GM21447 (cell line): ENCODE measurements around the gene RTBDN.

Experiments
- ATAC-seq: cut with Tn5 transposase; IDR thresholded peaks from one replicate; pipeline ENCODE4 v1.9.1; 2021; ENCODE audit not compliant: unreplicated experiment

Gene RTBDN

GRCh38 chr19:12834566-12834943, at the start of gene RTBDN:
RTBDN (minus strand) TSS chr19:12834579; CDS start chr19:12829979, 4,600 bp downstream.
- no peak for ATAC-seq

- ATAC-seq: no peak
Observed at GRCh38 chr19:12882589-12882988, 48.2 kb upstream of the RTBDN start.

GRCh38 chr19:12881172-12881808, 46.9 kb upstream of the RTBDN start, which contains the start of gene DNASE2:
DNASE2 (minus strand) TSS chr19:12881449; CDS start chr19:12881375, 74 bp downstream.
- peak; percentile 82 for ATAC-seq

DNA sequence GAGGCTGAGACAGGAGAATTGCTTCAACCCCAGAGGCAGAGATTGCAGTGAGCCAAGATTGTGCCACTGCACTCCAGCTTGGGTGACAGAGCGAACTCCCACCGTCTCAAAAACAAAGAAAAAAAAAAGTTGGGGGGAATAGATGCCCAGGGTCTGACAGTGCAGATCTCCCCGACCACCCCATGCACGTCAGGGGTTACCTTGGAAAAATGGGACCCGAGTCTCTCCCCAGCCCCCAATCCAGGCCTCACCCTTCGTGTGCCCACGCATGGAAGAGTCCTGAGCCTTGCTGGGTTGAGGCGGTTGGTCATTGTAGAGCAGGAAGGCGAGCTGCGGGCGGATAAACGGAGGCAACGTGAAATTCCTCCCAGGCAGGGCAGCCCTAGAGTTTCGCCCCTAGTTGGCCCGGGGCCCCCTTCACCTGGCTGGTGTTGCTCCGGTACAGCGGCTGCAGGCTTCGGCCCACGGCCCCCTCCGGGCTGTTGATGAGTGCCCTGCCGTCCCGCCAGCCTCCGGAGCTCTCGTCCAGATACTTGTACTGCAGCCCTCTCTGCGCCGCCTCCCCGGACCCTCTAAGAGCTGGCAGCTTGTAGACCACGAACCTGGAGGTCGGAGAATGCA, 46.3 kb upstream of the RTBDN start:
- peak; percentile 26 for ATAC-seq

GRCh38 chr19:12875086-12875485, 40.7 kb upstream of the RTBDN start:
- no peak for ATAC-seq

DNA sequence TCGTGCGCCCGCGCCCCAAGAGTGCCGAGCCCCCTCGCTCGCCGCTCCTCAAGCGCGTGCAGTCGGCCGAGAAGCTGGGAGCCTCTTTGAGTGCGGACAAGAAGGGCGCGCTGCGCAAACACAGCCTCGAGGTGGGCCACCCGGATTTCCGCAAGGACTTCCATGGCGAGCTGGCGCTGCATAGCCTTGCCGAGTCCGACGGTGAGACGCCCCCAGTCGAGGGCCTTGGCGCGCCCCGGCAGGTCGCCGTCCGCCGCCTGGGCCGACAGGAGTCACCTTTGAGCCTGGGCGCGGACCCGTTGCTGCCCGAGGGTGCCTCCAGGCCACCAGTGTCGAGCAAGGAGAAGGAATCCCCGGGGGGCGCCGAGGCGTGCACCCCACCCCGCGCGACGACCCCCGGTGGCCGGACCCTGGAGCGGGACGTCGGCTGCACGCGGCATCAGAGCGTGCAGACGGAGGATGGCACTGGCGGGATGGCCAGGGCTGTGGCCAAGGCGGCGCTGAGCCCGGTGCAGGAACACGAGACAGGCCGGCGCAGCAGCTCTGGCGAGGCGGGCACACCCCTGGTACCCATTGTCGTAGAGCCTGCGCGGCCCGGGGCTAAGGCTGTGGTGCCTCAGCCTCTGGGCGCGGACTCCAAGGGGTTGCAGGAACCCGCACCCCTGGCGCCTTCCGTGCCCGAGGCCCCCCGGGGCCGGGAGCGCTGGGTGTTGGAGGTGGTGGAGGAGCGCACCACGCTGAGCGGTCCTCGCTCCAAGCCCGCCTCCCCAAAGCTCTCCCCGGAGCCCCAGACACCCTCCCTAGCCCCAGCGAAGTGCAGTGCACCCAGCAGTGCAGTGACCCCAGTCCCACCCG, 39.7 kb upstream of the RTBDN start:
- ATAC-seq: no peak

DNA sequence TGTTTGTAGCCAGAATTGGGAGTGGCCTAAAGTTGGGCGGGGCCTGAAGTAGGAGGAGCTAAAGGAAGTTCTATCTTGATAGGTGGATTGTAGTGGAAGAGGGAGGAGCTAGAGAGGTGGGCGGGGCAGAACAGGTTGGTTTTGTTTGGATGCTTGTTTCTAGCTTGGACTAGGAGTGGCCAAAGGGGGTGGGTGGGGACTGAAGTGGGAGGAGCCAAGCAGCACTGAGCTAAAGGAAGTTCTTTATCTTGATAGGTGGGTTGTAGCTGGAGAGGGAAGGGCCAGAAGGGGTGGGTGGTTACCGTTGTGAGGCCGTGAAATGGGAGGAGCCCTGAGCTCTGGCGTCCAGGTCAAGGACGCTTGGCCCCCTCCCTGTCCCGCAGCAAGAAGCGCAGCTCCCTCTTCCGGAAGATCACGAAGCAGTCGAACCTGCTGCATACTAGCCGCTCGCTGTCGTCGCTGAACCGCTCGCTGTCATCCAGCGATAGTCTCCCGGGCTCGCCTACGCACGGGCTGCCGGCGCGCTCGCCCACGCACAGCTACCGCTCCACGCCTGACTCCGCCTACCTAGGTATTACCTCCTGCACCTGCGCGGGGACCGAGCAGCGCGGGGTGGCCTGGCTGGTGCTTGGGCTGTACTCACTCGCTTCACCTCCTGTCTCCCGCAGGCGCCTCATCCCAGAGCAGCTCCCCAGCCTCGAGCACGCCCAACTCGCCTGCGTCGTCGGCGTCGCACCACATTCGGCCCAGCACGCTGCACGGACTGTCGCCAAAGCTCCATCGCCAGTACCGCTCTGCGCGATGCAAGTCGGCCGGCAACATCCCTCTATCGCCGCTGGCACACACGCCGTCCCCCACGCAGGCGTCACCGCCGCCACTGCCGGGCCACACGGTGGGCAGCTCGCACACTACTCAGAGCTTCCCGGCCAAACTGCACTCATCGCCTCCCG, 38.8 kb upstream of the RTBDN start:
- ATAC-seq: no peak

GRCh38 chr19:12872255-12872654, 37.9 kb upstream of the RTBDN start:
- no peak for ATAC-seq

- no peak for ATAC-seq
Observed at GRCh38 chr19:12871681-12872080, 37.3 kb upstream of the RTBDN start.

GRCh38 chr19:12868540-12869112, 34.2 kb upstream of the RTBDN start:
- ATAC-seq: no peak

DNA sequence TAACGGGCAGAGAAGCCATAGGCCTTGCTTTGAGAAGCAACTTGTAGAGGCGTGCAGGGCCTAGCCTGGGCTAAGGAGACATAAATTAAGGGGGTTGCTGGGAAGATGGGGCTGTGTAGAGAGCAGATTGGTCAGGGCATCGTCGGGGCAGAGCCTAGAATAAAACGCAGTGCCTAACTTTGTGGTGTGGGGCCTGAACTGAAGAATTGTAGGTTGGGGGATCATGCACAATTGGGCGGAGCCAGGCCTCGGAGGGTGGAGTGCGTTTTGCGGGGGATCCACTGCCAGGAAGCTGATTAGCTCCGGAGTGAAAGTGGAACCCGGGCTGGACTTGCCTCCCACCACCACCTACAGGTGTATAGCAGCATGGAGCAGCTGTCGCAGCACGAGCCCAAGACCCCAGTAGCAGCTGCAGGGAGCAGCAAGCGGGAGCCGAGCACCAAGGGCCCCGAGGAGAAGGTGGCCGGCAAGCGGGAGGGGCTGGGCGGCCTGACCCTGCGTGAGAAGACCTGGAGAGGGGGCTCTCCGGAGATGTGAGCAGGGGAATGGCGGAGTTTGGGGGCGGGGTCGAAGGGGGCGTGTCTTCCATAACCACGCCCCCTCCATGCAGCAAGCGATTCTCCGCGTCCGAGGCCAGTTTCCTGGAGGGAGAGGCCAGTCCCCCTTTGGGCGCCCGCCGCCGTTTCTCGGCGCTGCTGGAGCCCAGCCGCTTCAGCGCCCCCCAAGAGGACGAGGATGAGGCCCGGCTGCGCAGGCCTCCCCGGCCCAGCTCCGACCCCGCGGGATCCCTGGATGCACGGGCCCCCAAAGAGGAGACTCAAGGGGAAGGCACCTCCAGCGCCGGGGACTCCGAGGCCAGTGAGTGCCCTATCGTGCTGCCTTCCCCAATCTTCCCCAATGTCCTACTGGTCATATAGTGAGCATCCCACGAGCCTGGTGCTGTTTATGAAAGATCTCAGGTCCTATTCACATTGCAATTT, 33.0 kb upstream of the RTBDN start:
- no peak for ATAC-seq

DNA sequence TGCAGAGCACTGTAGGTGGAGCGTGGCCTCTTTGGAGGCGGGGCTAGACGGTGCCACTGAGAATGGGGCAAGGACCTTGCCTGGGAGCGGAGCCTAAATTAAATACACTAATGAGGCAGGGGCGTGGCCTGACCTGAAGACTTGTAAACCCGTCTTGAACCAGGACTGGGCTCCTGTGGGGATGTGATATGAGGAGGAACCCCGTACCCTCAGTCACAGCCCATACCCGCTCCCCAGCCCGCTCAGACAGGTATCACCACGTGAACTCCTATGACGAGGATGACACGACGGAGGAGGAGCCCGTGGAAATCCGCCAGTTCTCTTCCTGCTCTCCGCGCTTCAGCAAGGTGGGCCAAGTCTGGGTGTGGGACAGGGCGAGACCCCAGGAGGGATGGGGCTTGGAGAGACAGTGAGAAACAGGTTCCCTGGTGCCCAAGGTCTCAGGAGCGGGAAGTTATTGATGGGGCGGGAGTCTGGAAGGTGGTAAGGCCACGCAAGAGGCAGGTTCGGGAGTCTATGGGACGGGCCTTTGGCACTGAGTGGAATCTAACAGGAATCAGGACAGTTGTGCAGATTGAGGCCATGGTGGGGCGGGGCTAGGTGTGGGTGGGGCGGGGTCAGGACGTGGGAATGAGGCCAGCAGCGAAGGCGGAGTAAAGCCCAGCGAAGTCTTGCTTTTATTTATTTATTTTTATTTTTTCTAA, 32.2 kb upstream of the RTBDN start:
- no peak for ATAC-seq

GRCh38 chr19:12865746-12866415, 31.5 kb upstream of the RTBDN start:
- no peak for ATAC-seq

DNA sequence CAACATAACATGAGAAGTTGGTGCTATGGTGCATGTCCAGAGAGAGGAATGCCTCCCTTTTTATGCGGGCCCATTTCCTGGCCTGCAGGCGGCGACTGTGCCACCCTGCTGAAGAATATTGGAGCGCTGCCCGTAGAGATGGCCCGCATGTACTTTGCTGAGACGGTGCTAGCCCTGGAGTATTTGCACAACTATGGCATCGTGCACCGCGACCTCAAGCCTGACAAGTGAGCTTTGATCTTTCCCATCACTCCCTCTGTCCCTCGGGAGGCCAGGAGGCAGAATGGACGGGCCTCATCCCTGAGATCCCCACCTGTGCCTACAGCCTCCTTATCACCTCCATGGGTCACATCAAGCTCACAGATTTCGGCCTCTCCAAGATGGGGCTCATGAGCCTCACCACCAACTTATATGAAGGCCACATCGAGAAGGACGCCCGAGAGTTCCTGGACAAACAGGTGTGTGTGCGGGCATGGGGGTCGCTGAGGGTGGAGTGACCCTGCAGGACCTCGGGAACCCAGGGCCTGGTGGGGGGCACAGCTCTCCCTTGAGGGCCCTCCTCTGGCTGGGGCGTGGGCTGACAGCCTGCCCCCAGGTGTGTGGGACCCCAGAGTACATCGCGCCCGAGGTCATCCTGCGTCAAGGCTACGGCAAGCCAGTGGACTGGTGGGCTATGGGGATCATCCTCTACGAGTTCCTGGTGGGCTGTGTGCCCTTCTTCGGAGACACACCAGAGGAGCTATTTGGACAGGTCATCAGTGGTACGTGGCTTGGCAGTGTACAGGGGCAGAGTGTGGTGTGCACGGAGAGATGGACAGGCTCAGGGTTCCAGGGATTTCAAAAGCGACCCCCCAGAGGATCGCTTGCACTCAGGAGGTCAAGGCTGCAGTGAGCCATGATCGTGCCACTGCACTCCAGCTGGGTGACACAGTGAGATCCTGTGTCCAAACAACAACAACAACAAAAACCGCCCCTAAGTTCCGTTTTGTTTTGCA, 30.6 kb upstream of the RTBDN start:
- ATAC-seq: no peak

DNA sequence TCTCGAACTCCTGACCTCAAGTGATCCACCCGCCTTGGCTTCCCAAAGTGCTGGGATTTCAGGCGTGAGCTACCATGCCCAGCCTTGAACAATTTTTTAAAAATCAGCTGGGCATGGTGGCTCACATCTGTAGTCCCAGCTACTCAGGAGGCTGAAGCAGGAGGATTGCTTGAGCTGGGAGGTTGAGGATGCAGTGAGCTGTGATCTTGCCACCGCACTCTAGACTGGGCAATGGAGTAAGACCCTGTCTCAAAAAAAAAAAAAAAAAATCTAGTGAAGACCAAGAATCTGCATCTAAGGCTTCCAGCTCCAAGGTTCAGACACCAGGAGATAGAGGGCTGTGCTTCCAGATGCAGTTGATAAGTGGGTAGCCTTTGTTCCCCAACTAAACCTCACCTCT, 29.8 kb upstream of the RTBDN start:
- ATAC-seq: no peak

DNA sequence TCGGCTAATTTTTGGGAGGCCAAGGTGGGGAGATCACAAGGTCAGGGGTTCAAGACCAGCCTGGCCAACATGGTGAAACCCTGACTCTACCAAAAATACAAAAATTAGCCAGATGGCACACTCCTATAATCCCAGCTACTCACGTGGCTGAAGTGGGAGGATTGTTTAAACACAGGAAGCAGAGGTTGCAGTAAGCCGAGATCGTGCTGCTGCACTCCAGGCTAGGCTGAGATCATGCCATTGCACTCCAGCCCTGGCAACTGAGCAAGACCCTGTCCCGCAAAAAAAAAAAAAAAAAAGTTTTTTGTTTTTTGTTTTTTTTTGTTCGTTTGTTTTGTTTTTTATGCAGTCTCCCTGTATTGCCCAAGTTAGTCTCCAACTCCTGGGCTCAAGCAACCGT, 25.2 kb upstream of the RTBDN start:
- ATAC-seq: no peak
